Stomach (tissue), 4 donors: ENCODE data around the gene DRC3.

ENCODE experiments used
- EP300 ChIP-seq: sonication (generic); formaldehyde crosslinking; IDR thresholded peaks from one replicate; pipeline ENCODE4 v1.6.1; 2017; ENCODE audit warnings: antibody characterized with exemption
- POLR2A ChIP-seq, 4 donors: fragments of 450-650 bp; IDR thresholded peaks; one replicate each; pipeline ENCODE4 v1.6.1; 2016; ENCODE audit warnings: antibody characterized with exemption in 4 of 4, control low read depth in 2 of 4, mild to moderate bottlenecking in 1 of 4, moderate library complexity in 1 of 4
- POLR2AphosphoS5 ChIP-seq, 3 donors: sonication (generic); formaldehyde crosslinking; IDR thresholded peaks; one replicate each; pipeline ENCODE4 v1.6.1; 2016; ENCODE audit warnings: antibody characterized with exemption in 3 of 3
- TF ChIP-seq, protein P1 (sequence below), 7 experiments: fragments of 450-650 bp in 4 of 7; fragments of 200-600 bp in 3 of 7; sonication (generic) in 3 of 7; IDR thresholded peaks; one replicate each; pipeline ENCODE4 v1.5.1; 2016 to 2019; ENCODE audit warnings: antibody characterized with exemption in 7 of 7, control low read depth in 2 of 7, mild to moderate bottlenecking in 1 of 7

GRCh38 chr17:17979778-17980177 lies 7.1 kb downstream of the DRC3 start:
- TF ChIP-seq, protein P1, sequence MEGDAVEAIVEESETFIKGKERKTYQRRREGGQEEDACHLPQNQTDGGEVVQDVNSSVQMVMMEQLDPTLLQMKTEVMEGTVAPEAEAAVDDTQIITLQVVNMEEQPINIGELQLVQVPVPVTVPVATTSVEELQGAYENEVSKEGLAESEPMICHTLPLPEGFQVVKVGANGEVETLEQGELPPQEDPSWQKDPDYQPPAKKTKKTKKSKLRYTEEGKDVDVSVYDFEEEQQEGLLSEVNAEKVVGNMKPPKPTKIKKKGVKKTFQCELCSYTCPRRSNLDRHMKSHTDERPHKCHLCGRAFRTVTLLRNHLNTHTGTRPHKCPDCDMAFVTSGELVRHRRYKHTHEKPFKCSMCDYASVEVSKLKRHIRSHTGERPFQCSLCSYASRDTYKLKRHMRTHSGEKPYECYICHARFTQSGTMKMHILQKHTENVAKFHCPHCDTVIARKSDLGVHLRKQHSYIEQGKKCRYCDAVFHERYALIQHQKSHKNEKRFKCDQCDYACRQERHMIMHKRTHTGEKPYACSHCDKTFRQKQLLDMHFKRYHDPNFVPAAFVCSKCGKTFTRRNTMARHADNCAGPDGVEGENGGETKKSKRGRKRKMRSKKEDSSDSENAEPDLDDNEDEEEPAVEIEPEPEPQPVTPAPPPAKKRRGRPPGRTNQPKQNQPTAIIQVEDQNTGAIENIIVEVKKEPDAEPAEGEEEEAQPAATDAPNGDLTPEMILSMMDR (IDR thresholded peaks at IDR 0.05), result no peak
- TF ChIP-seq EP300, result no peak
- TF ChIP-seq POLR2AphosphoS5 (IDR thresholded peaks at IDR 0.05), result no peak
- no peak for TF ChIP-seq POLR2A (IDR thresholded peaks at IDR 0.05)
